Astrocyte of the cerebellum (primary cell): ENCODE results near the gene HDAC5.

Experiments
- DNase-seq: peaks from one replicate; pipeline ENCODE4 v3.0.0-alpha.2; 2011; ENCODE audit warnings: low read depth
- H3K4me3 ChIP-seq: 2 replicates; pipeline ENCODE4 v1.5.1; 2011; ENCODE audit warnings: mild to moderate bottlenecking, low read depth, low read length, moderate library complexity
- CTCF ChIP-seq: IDR thresholded peaks from 2 replicates; pipeline ENCODE4 v1.5.1; 2012; ENCODE audit warnings: low read length, low read depth, moderate library complexity, mild to moderate bottlenecking; ENCODE audit errors: missing control alignments
- in situ Hi-C: cut with HindIII; loops from 2 replicates; pipeline ENCODE4 v1.10.0; 2017; ENCODE audit warnings: low sequenced_read_pairs

The HDAC5 gene

DNA sequence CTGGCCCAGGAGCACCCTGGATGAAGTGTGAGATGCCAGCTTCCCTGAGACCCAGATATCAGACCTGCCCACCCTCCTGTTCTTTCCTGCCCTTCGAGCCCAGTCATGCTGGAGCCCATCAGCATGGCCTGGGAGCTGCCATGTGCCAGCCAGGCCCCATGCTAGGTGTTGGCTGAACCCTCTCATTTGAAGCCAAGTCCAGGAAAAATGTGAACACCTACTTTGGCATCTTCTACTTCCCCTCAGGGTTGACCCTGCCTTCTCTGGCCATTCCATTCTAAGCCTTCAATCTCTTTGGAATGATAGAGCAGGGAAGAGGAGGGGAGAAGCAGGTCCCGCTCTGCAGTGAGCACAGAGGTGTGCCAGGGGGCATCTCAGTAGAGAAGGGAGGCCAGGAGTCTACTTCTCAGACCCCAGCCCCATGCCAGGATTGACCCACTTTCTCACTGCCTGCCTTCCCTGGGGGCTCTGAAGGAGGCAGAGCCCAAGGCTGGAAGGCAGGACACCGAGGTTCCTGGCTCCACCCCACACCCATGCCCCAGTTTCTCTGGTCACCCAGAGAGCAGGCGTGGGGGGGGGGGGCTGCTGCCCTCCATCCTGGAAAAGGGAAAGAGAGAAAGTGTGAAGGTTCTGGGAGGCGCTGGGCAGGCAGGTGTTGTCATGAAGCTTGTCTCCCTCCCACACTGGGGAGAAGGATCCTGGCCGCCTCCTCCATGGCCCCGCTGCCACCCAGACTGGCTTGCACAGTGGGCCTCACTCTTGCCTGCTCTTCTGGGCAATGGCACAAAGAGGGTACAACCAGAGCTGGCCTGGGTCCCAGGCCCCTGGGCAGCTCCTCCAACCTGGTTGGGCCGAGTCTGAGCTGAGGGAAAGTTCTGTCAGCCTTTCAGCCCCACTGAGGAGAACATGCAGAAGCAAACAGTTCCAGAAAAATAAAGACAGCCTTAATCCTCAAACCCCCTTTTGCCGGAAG lies 9.3 kb downstream of the HDAC5 start:
- in situ Hi-C loops = no loop called here
- H3K4me3 ChIP-seq = no peak overlapping the region

DNA sequence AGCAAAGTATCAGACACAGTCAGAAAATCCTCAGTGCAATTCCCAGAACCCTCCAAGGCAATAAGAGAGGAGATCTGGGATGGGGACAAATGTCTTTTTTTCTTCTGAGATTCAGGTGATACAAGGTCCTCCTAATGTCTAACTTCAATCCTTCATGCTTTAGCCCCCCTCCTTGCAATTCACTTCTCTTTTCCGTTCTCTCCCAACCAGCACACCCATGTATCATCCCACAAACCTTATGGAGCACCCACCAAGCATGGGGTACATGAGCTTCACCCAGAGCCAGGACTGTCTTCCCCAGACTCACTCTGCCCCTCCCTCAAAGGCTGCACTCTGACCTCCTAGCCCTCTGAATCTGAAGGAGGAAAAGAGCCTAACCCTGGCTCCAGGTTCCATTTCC lies 10.1 kb downstream of the HDAC5 start:
- TF ChIP-seq CTCF = no peak
- no peak overlapping the region for H3K4me3 ChIP-seq
- in situ Hi-C loops = no loop called here
- DNase-seq = no peak

More for the DNA sequence above, 9.3 kb downstream of the HDAC5 start:
- no peak for DNase-seq
- TF ChIP-seq CTCF = no peak

- H3K4me3 ChIP-seq = no peak overlapping the region
- no peak for TF ChIP-seq CTCF
- no peak for DNase-seq
- in situ Hi-C loops = no loop called here
These were observed 10.9 kb downstream of the HDAC5 start for GRCh38 chr17:44112284-44113280.

- in situ Hi-C loops = no loop called here
- no peak for DNase-seq
- no peak overlapping the region for H3K4me3 ChIP-seq
- no peak for TF ChIP-seq CTCF
These were observed 11.7 kb downstream of the HDAC5 start for GRCh38 chr17:44111777-44112176.

DNA sequence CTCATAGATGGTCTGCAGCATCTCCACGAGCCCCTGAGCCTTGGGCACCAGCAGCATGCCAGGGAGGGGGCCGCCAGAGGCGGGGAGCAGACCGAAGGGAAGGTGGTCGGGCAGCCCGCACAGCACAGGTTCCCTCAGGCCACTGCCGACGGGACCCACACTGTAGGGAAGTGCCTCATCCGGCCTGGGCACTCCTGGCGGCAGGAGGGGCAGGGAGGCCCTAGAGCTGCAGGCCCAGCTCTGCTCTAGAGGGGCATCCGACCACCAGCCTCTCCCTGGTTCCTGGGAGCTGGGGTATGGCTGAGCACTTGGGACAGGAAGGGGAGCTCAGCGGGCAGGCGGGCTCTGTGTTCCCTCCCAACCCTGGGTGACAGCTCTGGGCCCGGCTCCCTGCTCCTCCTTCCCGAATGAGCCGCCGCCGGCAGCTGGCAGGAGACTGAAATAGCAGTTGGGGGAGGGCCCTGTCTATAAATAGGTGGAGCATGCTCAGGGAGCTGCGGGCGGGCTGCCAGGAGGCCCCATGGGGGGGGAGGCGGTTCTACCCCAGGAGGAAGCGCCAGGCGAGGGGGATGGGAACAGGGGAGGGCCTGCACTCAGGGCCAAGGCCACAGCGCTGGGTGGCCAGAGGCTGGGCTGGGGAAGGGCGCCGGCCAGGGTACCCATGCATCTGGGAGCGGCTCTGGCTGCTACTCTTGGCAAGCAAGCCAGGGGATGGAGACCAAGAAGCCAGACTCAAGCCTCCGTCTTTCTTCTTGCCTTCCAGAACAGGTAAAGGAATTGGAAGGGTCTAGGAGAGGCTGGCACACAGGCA lies 12.4 kb downstream of the HDAC5 start:
- TF ChIP-seq CTCF = no peak
- peak; percentile 55 for DNase-seq
- H3K4me3 ChIP-seq = peak overlapping the region; percentile 28
- in situ Hi-C loops = no loop called here
